Measurements from ENCODE around the gene CDH9. TPM values are rescaled to one million over a fixed set of nuclear protein-coding genes. Genes with fewer than 3 reads are reported as not detected.

CDH9 gene
- total RNA-seq, 4 donors from 2014 or later: not detected

DNA sequence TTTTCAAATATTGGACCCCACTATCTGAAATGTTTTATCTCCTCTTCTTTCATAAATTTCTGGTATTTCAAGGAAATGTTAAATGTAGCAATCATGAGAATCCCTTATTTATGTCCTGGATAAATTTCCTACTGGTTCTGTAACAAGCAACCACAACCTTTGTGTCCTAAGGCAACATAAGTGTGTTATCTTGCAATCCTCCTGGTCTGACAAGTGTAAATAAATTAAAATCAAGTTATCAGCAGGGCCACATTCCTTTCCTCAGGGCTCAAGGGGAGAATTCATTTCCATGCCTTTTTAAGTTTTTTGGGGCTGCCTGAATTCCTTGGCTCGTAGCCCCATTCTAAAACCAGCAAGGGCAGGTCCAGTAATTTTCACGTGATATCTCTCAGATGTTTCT is 83.2 kb downstream of the CDH9 start:
- DNase-seq (ENCODE audit: low spot score in 2 of 2): no peak
- no peak for TF ChIP-seq POLR2AphosphoS5 (IDR thresholded peaks at IDR 0.05)
- no peak for TF ChIP-seq POLR2A (IDR thresholded peaks at IDR 0.05)
- TF ChIP-seq, protein P1, sequence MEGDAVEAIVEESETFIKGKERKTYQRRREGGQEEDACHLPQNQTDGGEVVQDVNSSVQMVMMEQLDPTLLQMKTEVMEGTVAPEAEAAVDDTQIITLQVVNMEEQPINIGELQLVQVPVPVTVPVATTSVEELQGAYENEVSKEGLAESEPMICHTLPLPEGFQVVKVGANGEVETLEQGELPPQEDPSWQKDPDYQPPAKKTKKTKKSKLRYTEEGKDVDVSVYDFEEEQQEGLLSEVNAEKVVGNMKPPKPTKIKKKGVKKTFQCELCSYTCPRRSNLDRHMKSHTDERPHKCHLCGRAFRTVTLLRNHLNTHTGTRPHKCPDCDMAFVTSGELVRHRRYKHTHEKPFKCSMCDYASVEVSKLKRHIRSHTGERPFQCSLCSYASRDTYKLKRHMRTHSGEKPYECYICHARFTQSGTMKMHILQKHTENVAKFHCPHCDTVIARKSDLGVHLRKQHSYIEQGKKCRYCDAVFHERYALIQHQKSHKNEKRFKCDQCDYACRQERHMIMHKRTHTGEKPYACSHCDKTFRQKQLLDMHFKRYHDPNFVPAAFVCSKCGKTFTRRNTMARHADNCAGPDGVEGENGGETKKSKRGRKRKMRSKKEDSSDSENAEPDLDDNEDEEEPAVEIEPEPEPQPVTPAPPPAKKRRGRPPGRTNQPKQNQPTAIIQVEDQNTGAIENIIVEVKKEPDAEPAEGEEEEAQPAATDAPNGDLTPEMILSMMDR (IDR thresholded peaks at IDR 0.05): no peak
- no peak for TF ChIP-seq EP300 (IDR thresholded peaks at IDR 0.05)
- Histone ChIP-seq H3K9me3 (no peaks in the 10 kb centered on the region), H3K27me3 (no peaks in the 10 kb centered on the region), H3K4me1 (no peaks in the 10 kb centered on the region), H3K27ac (no peak overlapping the region), H3K36me3 (no peaks in the 10 kb centered on the region), H3K4me3 (no peak overlapping the region)
- WGBS: 33% methylated on average over 2 of the region's 2 CpGs

- no peak for DNase-seq (ENCODE audit: low spot score in 2 of 2)
- 77% methylated on average over 2 of the region's 2 CpGs for WGBS
Observed at GRCh38 chr5:26948921-26949320, 89.5 kb downstream of the CDH9 start.

DNA sequence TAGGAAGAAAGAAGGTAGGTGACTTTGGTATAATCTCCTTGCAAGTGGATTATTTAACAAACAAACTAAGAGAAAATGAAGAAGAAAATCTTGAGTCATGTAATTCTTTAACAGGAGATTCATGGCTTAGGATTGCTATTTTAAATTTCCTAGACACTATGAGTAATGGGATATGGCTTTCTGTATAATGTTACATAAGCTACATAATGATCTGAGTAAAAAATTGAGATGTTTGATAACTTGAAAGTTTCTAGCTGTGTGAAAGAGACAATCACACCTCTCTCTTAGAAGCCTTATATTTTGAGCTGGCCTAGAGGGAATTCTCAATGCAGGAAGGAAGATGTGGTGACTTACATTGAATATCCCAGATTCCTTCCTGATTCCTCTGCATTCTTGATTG is 92.5 kb downstream of the CDH9 start:
- H3K36me3 ChIP-seq: no peaks in the 10 kb centered on the region
- TF ChIP-seq POLR2A (IDR thresholded peaks at IDR 0.05): no peak
- TF ChIP-seq, protein P1 (IDR thresholded peaks at IDR 0.05): no peak
- TF ChIP-seq POLR2AphosphoS5 (IDR thresholded peaks at IDR 0.05): no peak
- no peak for TF ChIP-seq EP300 (IDR thresholded peaks at IDR 0.05)

More at GRCh38 chr5:26948921-26949320, 89.5 kb downstream of the CDH9 start:
- no peaks in the 10 kb centered on the region for H3K27me3 ChIP-seq
- H3K9me3 ChIP-seq: no peaks in the 10 kb centered on the region
- TF ChIP-seq, protein P1 (IDR thresholded peaks at IDR 0.05): no peak
- TF ChIP-seq EP300 (IDR thresholded peaks at IDR 0.05) (no peak), POLR2AphosphoS5 (IDR thresholded peaks at IDR 0.05) (no peak), POLR2A (IDR thresholded peaks at IDR 0.05) (no peak)
- no peaks in the 10 kb centered on the region for H3K4me1 ChIP-seq
- H3K4me3 ChIP-seq: no peak overlapping the region
- H3K36me3 ChIP-seq: no peaks in the 10 kb centered on the region
- H3K27ac ChIP-seq: no peak overlapping the region

DNA sequence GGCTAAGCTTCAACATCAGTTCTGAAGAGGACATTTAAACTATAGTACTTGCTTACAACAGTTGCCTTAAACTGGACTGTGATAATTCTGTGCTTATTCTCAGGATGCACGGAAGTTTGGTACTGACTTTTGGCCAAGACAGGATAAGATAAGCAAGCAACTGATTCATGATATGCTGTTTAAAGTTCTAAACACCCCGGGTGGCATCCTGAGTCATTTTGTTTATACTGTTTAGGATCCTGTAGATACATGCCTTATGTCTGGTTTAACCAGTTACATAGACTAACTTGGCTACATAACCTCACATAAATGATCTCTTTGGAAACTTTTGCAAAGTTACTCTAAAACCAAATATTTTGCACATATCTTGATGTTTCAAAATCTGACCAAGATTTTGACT is 95.9 kb downstream of the CDH9 start:
- Histone ChIP-seq H3K27ac (peak overlapping the region; percentile 5), H3K36me3 (no peaks in the 10 kb centered on the region), H3K4me1 (no peaks in the 10 kb centered on the region), H3K27me3 (no peaks in the 10 kb centered on the region), H3K9me3 (no peaks in the 10 kb centered on the region), H3K4me3 (no peak overlapping the region)
- 46% methylated on average over 2 of the region's 2 CpGs for WGBS
- TF ChIP-seq EP300 (IDR thresholded peaks at IDR 0.05): no peak
- no peak for DNase-seq (ENCODE audit: low spot score in 2 of 2)

More for the DNA sequence above, 92.5 kb downstream of the CDH9 start:
- Histone ChIP-seq H3K9me3 (no peaks in the 10 kb centered on the region), H3K27ac (no peak overlapping the region), H3K4me3 (no peak overlapping the region), H3K27me3 (no peaks in the 10 kb centered on the region), H3K4me1 (no peaks in the 10 kb centered on the region)
- DNase-seq (ENCODE audit: low spot score in 2 of 2): no peak

GRCh38 chr5:26940994-26941393 is 97.4 kb downstream of the CDH9 start:
- Histone ChIP-seq H3K9me3 (no peaks in the 10 kb centered on the region), H3K36me3 (no peaks in the 10 kb centered on the region), H3K4me1 (no peaks in the 10 kb centered on the region), H3K27ac (no peak overlapping the region), H3K27me3 (no peaks in the 10 kb centered on the region), H3K4me3 (no peak overlapping the region)
- no peak for DNase-seq (ENCODE audit: low spot score in 2 of 2)
- TF ChIP-seq, protein P1 (IDR thresholded peaks at IDR 0.05): no peak
- TF ChIP-seq POLR2A (IDR thresholded peaks at IDR 0.05): no peak
- no peak for TF ChIP-seq POLR2AphosphoS5 (IDR thresholded peaks at IDR 0.05)
- TF ChIP-seq EP300 (IDR thresholded peaks at IDR 0.05): no peak
- 64% methylated on average over 1 of the region's 1 CpG for WGBS

DNA sequence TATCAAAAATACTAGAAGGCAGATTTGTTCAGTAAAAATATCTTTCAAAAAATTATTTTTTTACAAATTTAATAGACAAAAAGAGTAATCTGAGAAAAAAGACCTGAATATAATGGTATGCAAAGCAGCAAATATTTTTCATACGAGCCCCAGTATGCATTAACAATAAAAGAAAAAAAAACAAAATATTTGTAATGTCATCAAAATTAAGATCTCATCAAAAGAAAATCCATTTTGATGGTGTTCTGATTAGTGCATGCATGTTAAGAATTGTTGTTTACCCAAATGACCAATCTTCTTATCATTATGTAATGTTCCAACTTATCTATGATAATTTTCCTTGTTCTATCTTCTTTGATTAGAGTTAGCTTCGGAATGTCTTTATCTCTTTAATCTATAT is 106.1 kb downstream of the CDH9 start:
- TF ChIP-seq, protein P1 (IDR thresholded peaks at IDR 0.05): no peak
- TF ChIP-seq POLR2A (IDR thresholded peaks at IDR 0.05): no peak
- TF ChIP-seq POLR2AphosphoS5 (IDR thresholded peaks at IDR 0.05): no peak
- no peak for TF ChIP-seq EP300 (IDR thresholded peaks at IDR 0.05)
- H3K9me3 ChIP-seq: no peaks in the 10 kb centered on the region
- 42% methylated on average over 2 of the region's 2 CpGs for WGBS
- no peaks in the 10 kb centered on the region for H3K4me1 ChIP-seq
- no peak for DNase-seq (ENCODE audit: low spot score in 2 of 2)
- no peaks in the 10 kb centered on the region for H3K27me3 ChIP-seq
- no peaks in the 10 kb centered on the region for H3K36me3 ChIP-seq
- no peak overlapping the region for H3K4me3 ChIP-seq
- H3K27ac ChIP-seq: no peak overlapping the region
